NT2/D1 (cell line): ENCODE measurements around the gene SLC7A6OS.

Source experiments
- SUZ12 ChIP-seq: IDR thresholded peaks from 2 replicates; pipeline ENCODE4 v1.6.1; 2011; ENCODE audit not compliant: insufficient read length, insufficient read depth; ENCODE audit errors: extremely low read depth
- ZNF274 ChIP-seq: IDR thresholded peaks from 2 replicates; pipeline ENCODE4 v1.6.1; 2011; ENCODE audit warnings: mild to moderate bottlenecking, low read depth, low read length

GRCh38 chr16:68274441-68274840 is 36.3 kb downstream of the SLC7A6OS start:
- TF ChIP-seq ZNF274 (no peak), SUZ12 (no peak)
